ENCODE results near the gene GAPDH. TPM values are rescaled to one million over a fixed set of nuclear protein-coding genes. Genes with fewer than 3 reads are reported as not detected.
"Not testable (repeated sequence)": the region's sequence is repeated elsewhere in the genome, so short reads cannot be mapped to it uniquely, and the experiment has no call there.

Gene GAPDH
- polyA plus RNA-seq, 3 donors, result 763 to 1,731 (median 1,287) TPM

DNA sequence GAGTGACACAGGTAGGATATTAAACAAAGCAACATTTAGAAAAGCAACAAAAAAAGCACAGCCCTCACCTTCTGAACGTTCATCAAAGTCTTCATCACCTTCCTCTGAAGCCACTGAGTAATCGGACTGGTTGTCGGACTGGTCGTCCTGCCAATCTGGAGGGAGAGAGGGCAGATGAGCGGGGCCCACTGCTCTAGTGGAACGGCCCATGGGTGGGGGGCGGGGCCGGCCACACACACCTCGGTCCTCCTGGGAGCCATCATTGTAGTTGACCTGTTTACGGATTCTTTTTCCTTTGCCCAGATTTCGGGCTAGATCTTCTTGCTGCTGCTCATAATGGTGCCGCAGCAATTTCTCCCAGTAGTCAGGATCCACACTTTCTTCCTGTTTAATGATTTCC, 48.6 kb downstream of the GAPDH start:
- H3K27ac ChIP-seq (ENCODE audit: low read depth, low read length), result no peak overlapping the region
- 91 to 94% (median 91%) methylated on average over 12 of the region's 12 CpGs for WGBS, 3 donors

GRCh38 chr12:6584293-6584692, 50.0 kb downstream of the GAPDH start:
- 81 to 90% (median 82%) methylated on average over 10 of the region's 10 CpGs for WGBS, 3 donors
- H3K27ac ChIP-seq (ENCODE audit: low read depth, low read length), result no peak overlapping the region

- H3K27ac ChIP-seq (ENCODE audit: low read depth, low read length), result not testable (repeated sequence)
- 95 to 97% (median 96%) methylated on average over 8 of the region's 8 CpGs for WGBS, 3 donors
Measured at GRCh38 chr12:6586569-6586968, 52.3 kb downstream of the GAPDH start.

Other genes starting within 250 kb of the GAPDH start
- gene PLEKHG6, start 223.8 kb upstream of the GAPDH start, polyA plus RNA-seq, result 100 to 1,000 TPM in 1 of 3 donors, 1 to 10 TPM in 2; 8.7 to 117 (median 9.8) TPM
- gene TNFRSF1A, start 192.4 kb upstream of the GAPDH start, polyA plus RNA-seq, result 100 to 1,000 TPM in 1 of 3 donors, 10 to 100 TPM in 2; 46.8 to 238 (median 68.9) TPM
- gene SCNN1A, start 159.0 kb upstream of the GAPDH start, polyA plus RNA-seq, result 10 to 100 TPM in 1 of 3 donors, 1 to 10 TPM in 2; 1.0 to 17.0 (median 5.0) TPM
- gene LTBR, start 150.4 kb upstream of the GAPDH start, polyA plus RNA-seq, result 100 to 1,000 TPM in 1 of 3 donors, 10 to 100 TPM in 2; 53.4 to 132 (median 60.0) TPM
- 1 to 10 TPM in 1 of 3 donors, under 1 TPM in 1, not detected in 1; 0.82 to 1.1 TPM for gene CD27, start 89.6 kb upstream of the GAPDH start, polyA plus RNA-seq
- 10 to 100 TPM in 1 of 3 donors, 1 to 10 TPM in 2; 8.0 to 15.9 (median 8.9) TPM for gene TAPBPL, start 82.5 kb upstream of the GAPDH start, polyA plus RNA-seq
- gene VAMP1, start 63.8 kb upstream of the GAPDH start, polyA plus RNA-seq, result 1 to 10 TPM; 3.3 to 4.7 (median 4.6) TPM
- 100 to 1,000 TPM in 1 of 3 donors, 10 to 100 TPM in 2; 74.8 to 100 (median 94.9) TPM for gene MRPL51, start 41.3 kb upstream of the GAPDH start, polyA plus RNA-seq
- 1 to 10 TPM; 5.5 to 7.4 (median 7.1) TPM for gene NCAPD2, start 40.4 kb upstream of the GAPDH start, polyA plus RNA-seq
- gene IFFO1, start 21.5 kb downstream of the GAPDH start, polyA plus RNA-seq, result 10 to 100 TPM in 2 of 3 donors, 1 to 10 TPM in 1; 7.3 to 18.7 (median 15.3) TPM
- 10 to 100 TPM; 11.8 to 42.9 (median 22.0) TPM for gene NOP2, start 33.8 kb downstream of the GAPDH start, polyA plus RNA-seq
- gene CHD4, start 72.9 kb downstream of the GAPDH start, polyA plus RNA-seq, result 100 to 1,000 TPM in 1 of 3 donors, 10 to 100 TPM in 2; 77.3 to 133 (median 92.3) TPM
- gene LPAR5, start 101.4 kb downstream of the GAPDH start, polyA plus RNA-seq, result 1 to 10 TPM in 1 of 3 donors, under 1 TPM in 2; 0.11 to 1.0 (median 0.35) TPM
- 1 to 10 TPM in 1 of 3 donors, under 1 TPM in 1, not detected in 1; 0.74 to 1.6 TPM for gene ACRBP, start 112.9 kb downstream of the GAPDH start, polyA plus RNA-seq
- gene ING4, start 128.6 kb downstream of the GAPDH start, polyA plus RNA-seq, result 10 to 100 TPM; 23.2 to 28.7 (median 25.2) TPM
- 10 to 100 TPM; 25.2 to 35.8 (median 25.7) TPM for gene ZNF384, start 154.9 kb downstream of the GAPDH start, polyA plus RNA-seq
- gene PIANP, start 166.3 kb downstream of the GAPDH start, polyA plus RNA-seq, result under 1 TPM in 2 of 3 donors, not detected in 1; 0.09 to 0.49 TPM
- 10 to 100 TPM; 33.5 to 71.9 (median 66.1) TPM for gene COPS7A, start 189.5 kb downstream of the GAPDH start, polyA plus RNA-seq
- 100 to 1,000 TPM in 2 of 3 donors, 10 to 100 TPM in 1; 78.2 to 196 (median 188) TPM for gene MLF2, start 218.6 kb downstream of the GAPDH start, polyA plus RNA-seq
- gene PTMS, start 231.8 kb downstream of the GAPDH start, polyA plus RNA-seq, result 100 to 1,000 TPM in 2 of 3 donors, 10 to 100 TPM in 1; 71.7 to 632 (median 263) TPM
- gene LAG3, start 238.0 kb downstream of the GAPDH start, polyA plus RNA-seq, result 1 to 10 TPM in 2 of 3 donors, under 1 TPM in 1; 0.08 to 3.0 (median 1.0) TPM